Fibroblast of lung (primary cell): ENCODE results near the gene OR2T29. TPM values are rescaled to one million over a fixed set of nuclear protein-coding genes. Genes with fewer than 3 reads are reported as not detected.

Experiments used
- DNase-seq, 2 donors: peaks; one replicate each; pipeline versions ENCODE4 v3.0.0 to v3.0.0-alpha.2; 2010; ENCODE audit warnings: low read depth in 2 of 2
- H2AFZ ChIP-seq: 2 replicates; pipeline ENCODE4 v1.5.1; 2012; ENCODE audit warnings: low read length, control low read depth, inconsistent platforms
- H3K27ac ChIP-seq: 2 replicates; pipeline ENCODE4 v1.5.1; 2011; ENCODE audit warnings: low read length, control low read depth; ENCODE audit not compliant: insufficient read depth
- H3K27me3 ChIP-seq: 2 replicates; pipeline ENCODE4 v1.5.1; 2011; ENCODE audit warnings: mild to moderate bottlenecking, low read length; ENCODE audit not compliant: control insufficient read depth, insufficient read depth
- H3K36me3 ChIP-seq: 2 replicates; pipeline ENCODE4 v1.5.1; 2011; ENCODE audit warnings: low read length; ENCODE audit not compliant: control insufficient read depth, insufficient read depth
- H3K4me1 ChIP-seq: 2 replicates; pipeline ENCODE4 v1.5.1; 2011; ENCODE audit warnings: low read length; ENCODE audit not compliant: control insufficient read depth, insufficient read depth; ENCODE audit errors: extremely low read depth
- H3K4me2 ChIP-seq: 2 replicates; pipeline ENCODE4 v1.5.1; 2011; ENCODE audit warnings: low read length, control low read depth; ENCODE audit not compliant: insufficient read depth; ENCODE audit errors: extremely low read depth
- H3K4me3 ChIP-seq, 4 experiments: fragments of 200-600 bp in 1 of 4; sonication (generic) in 1 of 4; replicated peaks in 1 of 4; 2 replicates each; pipeline ENCODE4 v1.5.1; 2011 to 2016; ENCODE audit warnings: low read length in 4 of 4, low read depth in 3 of 4, mild to moderate bottlenecking in 3 of 4, control low read depth in 2 of 4, inconsistent platforms in 1 of 4, mixed read lengths in 1 of 4; ENCODE audit not compliant: insufficient read depth in 1 of 4; ENCODE audit errors: control extremely low read depth in 1 of 4
- H3K79me2 ChIP-seq: 2 replicates; pipeline ENCODE4 v1.5.1; 2012; ENCODE audit warnings: mild to moderate bottlenecking, low read length, inconsistent platforms; ENCODE audit not compliant: control insufficient read depth, insufficient read depth
- H3K9ac ChIP-seq: 2 replicates; pipeline ENCODE4 v1.5.1; 2011; ENCODE audit warnings: mild to moderate bottlenecking, low read length, control low read depth; ENCODE audit not compliant: insufficient read depth
- H3K9me3 ChIP-seq: 2 replicates; pipeline ENCODE4 v1.5.1; 2012; ENCODE audit warnings: low read depth, low read length; ENCODE audit not compliant: control insufficient read depth, insufficient read depth
- H4K20me1 ChIP-seq: 2 replicates; pipeline ENCODE4 v1.5.1; 2011; ENCODE audit warnings: low read length; ENCODE audit not compliant: control insufficient read depth, insufficient read depth; ENCODE audit errors: extremely low read depth
- CTCF ChIP-seq, 2 donors: IDR thresholded peaks in 1 of 2; conservative IDR thresholded peaks in 1 of 2; 1 replicate in 1 of 2; 2 replicates in 1 of 2; pipeline ENCODE4 v1.5.1; 2011 to 2012; ENCODE audit warnings: low read length in 2 of 2, control low read depth in 1 of 2, inconsistent platforms in 1 of 2, low read depth in 1 of 2, mild to moderate bottlenecking in 1 of 2
- EZH2 ChIP-seq: IDR thresholded peaks from 2 replicates; pipeline ENCODE4 v1.5.1; 2012; ENCODE audit warnings: low read length, control low read depth, mild to moderate bottlenecking; ENCODE audit errors: missing control alignments
- polyA plus RNA-seq, 2 donors: library from polyadenylated mRNA; depleted of rRNA in 1 of 2; stranded (reverse) in 1 of 2; unstranded in 1 of 2; fragments of >200 nt; gene quantifications; 2 replicates each; pipeline ENCODE4 v1.2.1, GENCODE V29; 2011 to 2012; ENCODE audit warnings: missing spikeins in 1 of 2
- total RNA-seq: library from RNA; depleted of rRNA; stranded (reverse); fragments of >200 nt; gene quantifications from 2 replicates; pipeline ENCODE4 v1.2.1, GENCODE V29; 2014

The OR2T29 gene
- total and polyA plus RNA-seq, 2 donors (not counting 1 experiment from before 2014, with no cell fraction given): not detected

- Histone ChIP-seq H2AFZ (no peak overlapping the region), H3K27me3 (no peaks in the 10 kb centered on the region), H3K4me1 (no peaks in the 10 kb centered on the region), H3K4me2 (no peak overlapping the region), H3K36me3 (no peaks in the 10 kb centered on the region), H3K4me3 (no peak overlapping the region), H3K27ac (no peak overlapping the region), H3K9me3 (no peaks in the 10 kb centered on the region), H4K20me1 (no peaks in the 10 kb centered on the region), H3K9ac (no peak overlapping the region), H3K79me2 (no peaks in the 10 kb centered on the region)
- TF ChIP-seq EZH2 (no peak), CTCF (conservative IDR thresholded peaks at IDR 0.05 in 1 of 2, IDR thresholded peaks at IDR 0.05 in 1 of 2; ENCODE audit: low read depth in 1 of 2, low read length in 2 of 2) (no peak)
- DNase-seq: no peak
Measured at GRCh38 chr1:248593226-248593625, 30.7 kb upstream of the OR2T29 start.

GRCh38 chr1:248592655-248593054 is 30.1 kb upstream of the OR2T29 start:
- DNase-seq: no peak
- Histone ChIP-seq H2AFZ (no peak overlapping the region), H3K9me3 (no peaks in the 10 kb centered on the region), H3K4me3 (no peak overlapping the region), H3K27ac (no peak overlapping the region), H3K79me2 (no peaks in the 10 kb centered on the region), H4K20me1 (no peaks in the 10 kb centered on the region), H3K9ac (no peak overlapping the region), H3K36me3 (no peaks in the 10 kb centered on the region), H3K4me1 (no peaks in the 10 kb centered on the region), H3K4me2 (no peak overlapping the region), H3K27me3 (no peaks in the 10 kb centered on the region)
- TF ChIP-seq EZH2 (no peak), CTCF (conservative IDR thresholded peaks at IDR 0.05 in 1 of 2, IDR thresholded peaks at IDR 0.05 in 1 of 2; ENCODE audit: low read depth in 1 of 2, low read length in 2 of 2) (no peak)

GRCh38 chr1:248590055-248590454 is 27.5 kb upstream of the OR2T29 start:
- H3K79me2 ChIP-seq: no peaks in the 10 kb centered on the region
- H3K4me2 ChIP-seq: no peak overlapping the region
- no peak overlapping the region for H3K27ac ChIP-seq
- no peaks in the 10 kb centered on the region for H4K20me1 ChIP-seq
- H3K4me1 ChIP-seq: no peaks in the 10 kb centered on the region
- no peak overlapping the region for H3K4me3 ChIP-seq
- no peaks in the 10 kb centered on the region for H3K9me3 ChIP-seq
- no peak for DNase-seq
- no peaks in the 10 kb centered on the region for H3K27me3 ChIP-seq
- H3K9ac ChIP-seq: no peak overlapping the region
- no peak for TF ChIP-seq EZH2
- no peak for TF ChIP-seq CTCF (conservative IDR thresholded peaks at IDR 0.05 in 1 of 2, IDR thresholded peaks at IDR 0.05 in 1 of 2; ENCODE audit: low read depth in 1 of 2, low read length in 2 of 2)
- H3K36me3 ChIP-seq: no peaks in the 10 kb centered on the region
- H2AFZ ChIP-seq: no peak overlapping the region
